ENCODE results near the gene SPANXA1. TPM values are rescaled to one million over a fixed set of nuclear protein-coding genes. Genes with fewer than 3 reads are reported as not detected.

Gene SPANXA1, protein sequence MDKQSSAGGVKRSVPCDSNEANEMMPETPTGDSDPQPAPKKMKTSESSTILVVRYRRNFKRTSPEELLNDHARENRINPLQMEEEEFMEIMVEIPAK
- 0.17 to 0.24 TPM in 2 of 5 replicates, not detected in the others for total RNA-seq (2022; extraction: Qiagen RNA extraction)

DNA sequence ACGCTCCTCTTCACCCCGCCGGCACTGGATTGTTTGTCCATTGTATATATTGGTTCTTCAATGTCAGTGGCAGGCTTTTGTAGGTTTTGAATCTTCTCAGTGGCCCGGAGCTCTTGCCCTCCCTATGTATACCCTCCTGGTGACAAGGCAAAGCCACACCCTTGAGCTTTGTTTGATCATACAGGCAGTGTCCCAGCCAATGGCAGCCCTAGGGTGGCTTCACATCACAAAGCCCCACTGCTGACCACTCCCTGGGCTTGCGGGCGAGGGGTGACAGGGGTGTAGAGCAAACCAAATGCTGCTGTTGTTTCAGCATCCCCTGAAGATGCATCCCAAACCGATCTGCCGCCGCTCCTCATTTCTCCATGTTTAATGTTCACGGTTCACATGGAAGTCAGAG, at the start of gene SPANXA1:
Gene SPANXA1 (minus strand): TSS at position 101 of the 400 bp plus-strand sequence. CDS start 60 bp downstream, at position 41.

DNA sequence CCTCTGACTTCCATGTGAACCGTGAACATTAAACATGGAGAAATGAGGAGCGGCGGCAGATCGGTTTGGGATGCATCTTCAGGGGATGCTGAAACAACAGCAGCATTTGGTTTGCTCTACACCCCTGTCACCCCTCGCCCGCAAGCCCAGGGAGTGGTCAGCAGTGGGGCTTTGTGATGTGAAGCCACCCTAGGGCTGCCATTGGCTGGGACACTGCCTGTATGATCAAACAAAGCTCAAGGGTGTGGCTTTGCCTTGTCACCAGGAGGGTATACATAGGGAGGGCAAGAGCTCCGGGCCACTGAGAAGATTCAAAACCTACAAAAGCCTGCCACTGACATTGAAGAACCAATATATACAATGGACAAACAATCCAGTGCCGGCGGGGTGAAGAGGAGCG, 4.9 kb upstream of the SPANXA1 start, which contains the start of gene SPANXA2:
Gene SPANXA2 (plus strand): TSS at position 301 of the 400 bp plus-strand sequence. CDS start 60 bp downstream, at position 361.

Other genes with a start within 250 kb of the SPANXA1 start
- 0.17 to 0.24 TPM in 2 of 5 replicates, not detected in the others for gene SPANXA2, start 5.0 kb upstream of the SPANXA1 start, total RNA-seq (2022; extraction: Qiagen RNA extraction)
- not detected in 5 replicates for gene SPANXD, start 114.0 kb upstream of the SPANXA1 start, total RNA-seq (2022; extraction: Qiagen RNA extraction)